ENCODE results near the gene MCOLN2.

GRCh38 chr1:85042413-85042812, 45.5 kb upstream of the MCOLN2 start:
- TF ChIP-seq CTCF (IDR thresholded peaks at IDR 0.05; ENCODE audit: borderline replicate concordance, extremely low read depth, low read length, poor library complexity, severe bottlenecking) (no peak), EZH2 (IDR thresholded peaks at IDR 0.05; ENCODE audit: borderline replicate concordance, low read depth, low read length, severe bottlenecking) (no peak)

Measured in DND-41 (cell line).